Kidney (tissue), 14 donors: ENCODE data around the gene CARD19. TPM values are rescaled to one million over a fixed set of nuclear protein-coding genes. Genes with fewer than 3 reads are reported as not detected.

Source experiments
- DNase-seq, 5 donors: peaks; one replicate each; pipeline ENCODE4 v3.0.0-alpha.2; 2013 to 2020
- FAIRE-seq: peaks from 2 replicates; lab custom pipeline; 2012; peaks lifted over from hg19 to GRCh38; lab: Jason Lieb, UNC
- H3K27ac ChIP-seq, 2 donors: one replicate each; pipeline ENCODE4 v1.7.0; 2013; ENCODE audit warnings: low read depth in 2 of 2, low read length in 2 of 2, inconsistent platforms in 1 of 2
- H3K27me3 ChIP-seq: one replicate; pipeline ENCODE4 v1.7.1; 2013; ENCODE audit warnings: low read length, inconsistent platforms; ENCODE audit not compliant: control insufficient read depth, insufficient read depth
- H3K36me3 ChIP-seq, 3 donors: one replicate each; pipeline versions ENCODE4 v1.7.0 to v1.7.1; 2013; ENCODE audit warnings: low read length in 3 of 3, control low read depth in 1 of 3, inconsistent platforms in 1 of 3; ENCODE audit not compliant: insufficient read depth in 3 of 3, control insufficient read depth in 2 of 3
- H3K4me1 ChIP-seq, 3 donors: one replicate each; pipeline versions ENCODE4 v1.7.0 to v1.7.1; 2013; ENCODE audit warnings: low read length in 3 of 3, inconsistent platforms in 1 of 3, low read depth in 1 of 3; ENCODE audit not compliant: control insufficient read depth in 2 of 3, insufficient read depth in 2 of 3
- H3K4me3 ChIP-seq, 3 donors: one replicate each; pipeline versions ENCODE4 v1.7.0 to v1.8.1; 2013; ENCODE audit warnings: low read length in 3 of 3, control low read depth in 1 of 3, inconsistent platforms in 1 of 3
- H3K9ac ChIP-seq, 3 donors: one replicate each; pipeline versions ENCODE4 v1.7.0 to v1.7.1; 2013; ENCODE audit warnings: low read length in 3 of 3, control low read depth in 1 of 3, inconsistent platforms in 1 of 3
- H3K9me3 ChIP-seq, 3 donors: one replicate each; pipeline versions ENCODE4 v1.7.0 to v1.7.1; 2013; ENCODE audit warnings: low read length in 3 of 3, control low read depth in 1 of 3, inconsistent platforms in 1 of 3; ENCODE audit not compliant: control insufficient read depth in 2 of 3, insufficient read depth in 1 of 3
- intact Hi-C: fragments of 100-400 bp; cut with DNase I; formaldehyde crosslinking; loops from one replicate; pipeline ENCODE4 v1.11.1; 2022
- polyA plus RNA-seq: library from polyadenylated mRNA; stranded (reverse); fragments of 350-450 nt; fragmentation: Illumina TruSeq; extraction: RNeasy Lipid Tissue Mini Kit (QIAGEN cat#74804); gene quantifications from one replicate; pipeline ENCODE4 v1.2.3, GENCODE V29; 2014; ENCODE audit warnings: low read depth, low replicate concordance; ENCODE audit not compliant: insufficient read depth
- total RNA-seq: library from RNA; stranded (reverse); fragmentation: NEBNext Ultra II Directional; extraction: Animal tissue kit (Norgen Biotek cat#: 25700); gene quantifications from one replicate; pipeline ENCODE4 v1.2.1, GENCODE V29; 2021
- TF ChIP-seq, protein P1 (sequence below): IDR thresholded peaks from 3 replicates; pipeline ENCODE4 v1.5.1; 2012; ENCODE audit warnings: mild to moderate bottlenecking, moderate library complexity, borderline replicate concordance; ENCODE audit not compliant: insufficient read depth; ENCODE audit errors: extremely low read depth
- donor health status: control.
- donor health status: control.
- donor health status: control.
- donor health status: control.
- donor health status: control.
- donor health status: DM: yes; HTN: yes; CAD: no.
- donor health status: Normal renal cell carcinoma (clear cell type).

The CARD19 gene
- total and polyA plus RNA-seq, 2 donors from 2014 or later = 44.5 to 49.3 TPM

DNA sequence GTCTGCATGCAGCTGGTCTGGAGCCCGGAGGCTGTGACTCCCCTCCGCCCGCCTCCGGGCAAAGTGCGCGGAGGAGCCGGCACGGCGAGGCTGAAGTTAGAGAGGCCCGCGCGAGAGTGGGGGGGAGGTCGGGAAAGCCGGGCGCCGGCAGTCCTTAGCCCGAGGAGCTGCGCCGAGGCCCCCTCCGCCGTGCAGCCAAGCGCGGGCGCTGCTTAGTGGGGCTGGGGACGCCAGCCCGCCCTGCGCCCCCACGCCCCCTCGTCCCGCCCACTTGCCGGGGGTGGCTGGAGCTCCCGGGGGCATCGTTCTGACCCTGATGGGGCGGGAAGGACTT is 37.6 kb downstream of the CARD19 start:
- intact Hi-C loops = no loop called here
- Histone ChIP-seq H3K4me3 (peak overlapping the region; percentile 60 to 81 (median 68)), H3K9me3 (no peaks in the 10 kb centered on the region), H3K27ac (peak overlapping the region; percentile 97 to 98), H3K36me3 (no peaks in the 10 kb centered on the region), H3K27me3 (no peaks in the 10 kb centered on the region), H3K9ac (peak overlapping the region; percentile 36 to 97 (median 81)), H3K4me1 (peaks cover 0 to 57% (median 42%) of the 10 kb centered on the region in 3 donors)
- DNase-seq (peak in 4 of 5 donors; percentile 79 to 92 (median 86)), FAIRE-seq (no peak)
- TF ChIP-seq, protein P1, sequence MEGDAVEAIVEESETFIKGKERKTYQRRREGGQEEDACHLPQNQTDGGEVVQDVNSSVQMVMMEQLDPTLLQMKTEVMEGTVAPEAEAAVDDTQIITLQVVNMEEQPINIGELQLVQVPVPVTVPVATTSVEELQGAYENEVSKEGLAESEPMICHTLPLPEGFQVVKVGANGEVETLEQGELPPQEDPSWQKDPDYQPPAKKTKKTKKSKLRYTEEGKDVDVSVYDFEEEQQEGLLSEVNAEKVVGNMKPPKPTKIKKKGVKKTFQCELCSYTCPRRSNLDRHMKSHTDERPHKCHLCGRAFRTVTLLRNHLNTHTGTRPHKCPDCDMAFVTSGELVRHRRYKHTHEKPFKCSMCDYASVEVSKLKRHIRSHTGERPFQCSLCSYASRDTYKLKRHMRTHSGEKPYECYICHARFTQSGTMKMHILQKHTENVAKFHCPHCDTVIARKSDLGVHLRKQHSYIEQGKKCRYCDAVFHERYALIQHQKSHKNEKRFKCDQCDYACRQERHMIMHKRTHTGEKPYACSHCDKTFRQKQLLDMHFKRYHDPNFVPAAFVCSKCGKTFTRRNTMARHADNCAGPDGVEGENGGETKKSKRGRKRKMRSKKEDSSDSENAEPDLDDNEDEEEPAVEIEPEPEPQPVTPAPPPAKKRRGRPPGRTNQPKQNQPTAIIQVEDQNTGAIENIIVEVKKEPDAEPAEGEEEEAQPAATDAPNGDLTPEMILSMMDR = no peak

GRCh38 chr9:93134015-93134739 is 38.2 kb downstream of the CARD19 start, which contains the start of gene NINJ1:
Gene NINJ1, minus strand, starts transcription at chr9:93134251. Its CDS starts 34 bp downstream, at chr9:93134217.
- peaks cover 0 to 52% (median 37%) of the 10 kb centered on the region in 3 donors for H3K4me1 ChIP-seq
- DNase-seq = peak; percentile 78 to 92 (median 89)
- TF ChIP-seq, protein P1 = no peak
- H3K9me3 ChIP-seq = no peaks in the 10 kb centered on the region
- H3K9ac ChIP-seq = peak within 1 kb of the TSS; percentile 36 to 97 (median 81)
- peak within 1 kb of the TSS; percentile 60 to 81 (median 68) for H3K4me3 ChIP-seq
- no peaks in the 10 kb centered on the region for H3K27me3 ChIP-seq
- intact Hi-C loops = no loop called here
- FAIRE-seq = no peak
- H3K27ac ChIP-seq = peak within 1 kb of the TSS; percentile 97 to 98
- no peaks in the 10 kb centered on the region for H3K36me3 ChIP-seq

DNA sequence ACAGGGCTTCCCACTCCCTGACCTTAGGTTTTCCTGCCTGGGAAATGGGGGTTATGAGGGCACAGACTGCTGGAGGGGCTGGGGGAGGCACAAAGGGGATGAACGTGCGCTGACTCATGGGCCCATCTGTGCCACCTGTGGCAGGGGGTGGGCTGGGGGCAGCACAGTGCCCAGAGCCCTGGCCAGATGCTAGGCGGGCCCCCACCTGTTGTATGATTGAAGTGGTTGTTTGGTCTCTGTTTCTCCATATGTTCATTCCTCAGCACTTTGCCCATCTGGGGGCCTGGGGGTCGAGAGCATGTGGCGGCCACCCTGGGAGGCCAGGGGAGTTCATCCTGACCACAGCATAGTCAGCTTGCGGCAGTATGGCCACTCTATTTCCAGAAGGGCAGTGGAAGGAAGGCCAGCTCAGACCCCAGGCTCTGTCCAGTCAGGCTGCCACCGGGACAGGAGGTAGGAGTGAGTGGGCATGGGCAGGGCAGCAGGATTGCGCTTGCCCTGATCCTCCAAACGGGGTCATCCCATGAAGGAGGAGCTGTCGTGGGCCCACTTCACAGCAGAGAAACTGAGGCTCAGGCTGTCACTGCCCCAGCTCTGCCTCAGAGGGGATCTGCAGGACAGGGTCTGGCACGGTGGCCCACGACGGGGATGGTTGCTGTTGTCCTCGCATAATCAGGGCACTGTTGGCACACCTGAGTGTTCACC is 38.9 kb downstream of the CARD19 start:
- Histone ChIP-seq H3K4me3 (peak overlapping the region in 2 of 3 donors; percentile 59 to 68), H3K27ac (peak overlapping the region; percentile 86 to 88), H3K9me3 (no peaks in the 10 kb centered on the region), H3K4me1 (peaks cover 0 to 44% (median 30%) of the 10 kb centered on the region in 3 donors), H3K27me3 (no peaks in the 10 kb centered on the region), H3K36me3 (no peaks in the 10 kb centered on the region), H3K9ac (peak overlapping the region in 2 of 3 donors; percentile 68 to 93)
- TF ChIP-seq, protein P1 = no peak
- intact Hi-C loops = no loop called here
- FAIRE-seq (no peak), DNase-seq (no peak)
